Measurements from ENCODE around the gene NT5DC3. TPM values are rescaled to one million over a fixed set of nuclear protein-coding genes. Genes with fewer than 3 reads are reported as not detected.

NT5DC3 gene
- total RNA-seq, 1 donor from 2014 or later, result 13.2 TPM

GRCh38 chr12:103774977-103775560 lies 66.0 kb downstream of the NT5DC3 start:
- Mint-ChIP-seq H3K9me3 (no peaks in the 10 kb centered on the region), H3K27ac (no peak overlapping the region), H3K4me3 (no peak overlapping the region), H3K36me3 (ENCODE audit: low read depth) (peaks cover 6% of the 10 kb centered on the region), H3K4me1 (ENCODE audit: low read depth) (no peaks in the 10 kb centered on the region), H3K27me3 (ENCODE audit: insufficient read depth) (no peaks in the 10 kb centered on the region)
- intact Hi-C loops (cut with micrococcal nuclease), result no loop called here
- DNase-seq (ENCODE audit: low spot score), result no peak

- no peaks in the 10 kb centered on the region for H3K9me3 Mint-ChIP-seq
- H3K27me3 Mint-ChIP-seq (ENCODE audit: insufficient read depth), result no peaks in the 10 kb centered on the region
- H3K4me1 Mint-ChIP-seq (ENCODE audit: low read depth), result no peaks in the 10 kb centered on the region
- no peak overlapping the region for H3K27ac Mint-ChIP-seq
- H3K36me3 Mint-ChIP-seq (ENCODE audit: low read depth), result no peaks in the 10 kb centered on the region
- no peak for DNase-seq (ENCODE audit: low spot score)
- intact Hi-C loops (cut with micrococcal nuclease), result no loop called here
- no peak overlapping the region for H3K4me3 Mint-ChIP-seq
These were observed 67.7 kb downstream of the NT5DC3 start for GRCh38 chr12:103773109-103773910.

GRCh38 chr12:103772367-103773108 lies 68.5 kb downstream of the NT5DC3 start:
- no peaks in the 10 kb centered on the region for H3K27me3 Mint-ChIP-seq (ENCODE audit: insufficient read depth)
- no peaks in the 10 kb centered on the region for H3K4me1 Mint-ChIP-seq (ENCODE audit: low read depth)
- H3K36me3 Mint-ChIP-seq (ENCODE audit: low read depth), result no peaks in the 10 kb centered on the region
- H3K27ac Mint-ChIP-seq, result no peak overlapping the region
- no peak for DNase-seq (ENCODE audit: low spot score)
- no peak overlapping the region for H3K4me3 Mint-ChIP-seq
- intact Hi-C loops (cut with micrococcal nuclease), result no loop called here
- H3K9me3 Mint-ChIP-seq, result no peaks in the 10 kb centered on the region

GRCh38 chr12:103771466-103771865 lies 69.6 kb downstream of the NT5DC3 start:
- DNase-seq (ENCODE audit: low spot score), result no peak
- H3K36me3 Mint-ChIP-seq (ENCODE audit: low read depth), result peaks cover under 1% of the 10 kb centered on the region
- no peaks in the 10 kb centered on the region for H3K9me3 Mint-ChIP-seq
- intact Hi-C loops (cut with micrococcal nuclease), result no loop called here
- no peaks in the 10 kb centered on the region for H3K27me3 Mint-ChIP-seq (ENCODE audit: insufficient read depth)
- no peak overlapping the region for H3K27ac Mint-ChIP-seq
- H3K4me3 Mint-ChIP-seq, result no peak overlapping the region
- no peaks in the 10 kb centered on the region for H3K4me1 Mint-ChIP-seq (ENCODE audit: low read depth)

GRCh38 chr12:103769240-103769945 lies 71.6 kb downstream of the NT5DC3 start:
- H3K4me3 Mint-ChIP-seq, result no peak overlapping the region
- no peaks in the 10 kb centered on the region for H3K27me3 Mint-ChIP-seq (ENCODE audit: insufficient read depth)
- H3K36me3 Mint-ChIP-seq (ENCODE audit: low read depth), result peaks cover 2% of the 10 kb centered on the region
- intact Hi-C loops (cut with micrococcal nuclease), result no loop called here
- H3K4me1 Mint-ChIP-seq (ENCODE audit: low read depth), result no peaks in the 10 kb centered on the region
- no peak for DNase-seq (ENCODE audit: low spot score)
- H3K27ac Mint-ChIP-seq, result no peak overlapping the region
- no peaks in the 10 kb centered on the region for H3K9me3 Mint-ChIP-seq

GRCh38 chr12:103768467-103769123 lies 72.4 kb downstream of the NT5DC3 start:
- no peak overlapping the region for H3K27ac Mint-ChIP-seq
- H3K27me3 Mint-ChIP-seq (ENCODE audit: insufficient read depth), result no peaks in the 10 kb centered on the region
- H3K36me3 Mint-ChIP-seq (ENCODE audit: low read depth), result peaks cover 2% of the 10 kb centered on the region
- no peaks in the 10 kb centered on the region for H3K4me1 Mint-ChIP-seq (ENCODE audit: low read depth)
- intact Hi-C loops (cut with micrococcal nuclease), result no loop called here
- no peak overlapping the region for H3K4me3 Mint-ChIP-seq
- no peaks in the 10 kb centered on the region for H3K9me3 Mint-ChIP-seq
- no peak for DNase-seq (ENCODE audit: low spot score)

GRCh38 chr12:103766028-103766427 lies 75.0 kb downstream of the NT5DC3 start:
- H3K27ac Mint-ChIP-seq, result no peak overlapping the region
- H3K27me3 Mint-ChIP-seq (ENCODE audit: insufficient read depth), result no peaks in the 10 kb centered on the region
- H3K4me3 Mint-ChIP-seq, result no peak overlapping the region
- peaks cover 2% of the 10 kb centered on the region for H3K36me3 Mint-ChIP-seq (ENCODE audit: low read depth)
- DNase-seq (ENCODE audit: low spot score), result no peak
- intact Hi-C loops (cut with micrococcal nuclease), result no loop called here
- H3K9me3 Mint-ChIP-seq, result no peaks in the 10 kb centered on the region
- no peaks in the 10 kb centered on the region for H3K4me1 Mint-ChIP-seq (ENCODE audit: low read depth)

- no peak overlapping the region for H3K27ac Mint-ChIP-seq
- H3K4me1 Mint-ChIP-seq (ENCODE audit: low read depth), result no peaks in the 10 kb centered on the region
- intact Hi-C loops (cut with micrococcal nuclease), result no loop called here
- no peak overlapping the region for H3K4me3 Mint-ChIP-seq
- H3K27me3 Mint-ChIP-seq (ENCODE audit: insufficient read depth), result no peaks in the 10 kb centered on the region
- DNase-seq (ENCODE audit: low spot score), result no peak
- peaks cover 2% of the 10 kb centered on the region for H3K36me3 Mint-ChIP-seq (ENCODE audit: low read depth)
- no peaks in the 10 kb centered on the region for H3K9me3 Mint-ChIP-seq
These were observed 75.7 kb downstream of the NT5DC3 start for GRCh38 chr12:103765322-103765721.

- intact Hi-C loops (cut with micrococcal nuclease), result no loop called here
These were observed 78.6 kb downstream of the NT5DC3 start for GRCh38 chr12:103762473-103762872.

GRCh38 chr12:103758310-103759089 lies 82.5 kb downstream of the NT5DC3 start:
- no peaks in the 10 kb centered on the region for H3K9me3 Mint-ChIP-seq
- DNase-seq (ENCODE audit: low spot score), result no peak
- no peak overlapping the region for H3K27ac Mint-ChIP-seq
- intact Hi-C loops (cut with micrococcal nuclease), result no loop called here
- H3K4me1 Mint-ChIP-seq (ENCODE audit: low read depth), result no peaks in the 10 kb centered on the region
- no peaks in the 10 kb centered on the region for H3K27me3 Mint-ChIP-seq (ENCODE audit: insufficient read depth)
- H3K36me3 Mint-ChIP-seq (ENCODE audit: low read depth), result no peaks in the 10 kb centered on the region
- H3K4me3 Mint-ChIP-seq, result no peak overlapping the region

More at GRCh38 chr12:103762473-103762872, 78.6 kb downstream of the NT5DC3 start:
- Mint-ChIP-seq H3K27ac (no peak overlapping the region), H3K27me3 (ENCODE audit: insufficient read depth) (no peaks in the 10 kb centered on the region), H3K36me3 (ENCODE audit: low read depth) (peaks cover 2% of the 10 kb centered on the region), H3K9me3 (no peaks in the 10 kb centered on the region), H3K4me1 (ENCODE audit: low read depth) (no peaks in the 10 kb centered on the region), H3K4me3 (no peak overlapping the region)
- no peak for DNase-seq (ENCODE audit: low spot score)

- Mint-ChIP-seq H3K9me3 (no peaks in the 10 kb centered on the region), H3K36me3 (ENCODE audit: low read depth) (no peaks in the 10 kb centered on the region), H3K4me1 (ENCODE audit: low read depth) (no peaks in the 10 kb centered on the region), H3K27ac (no peak overlapping the region), H3K27me3 (ENCODE audit: insufficient read depth) (peaks cover under 1% of the 10 kb centered on the region), H3K4me3 (no peak overlapping the region)
- DNase-seq (ENCODE audit: low spot score), result no peak
- intact Hi-C loops (cut with micrococcal nuclease), result no loop called here
These were observed 83.8 kb downstream of the NT5DC3 start for GRCh38 chr12:103757248-103757647.

- H3K27me3 Mint-ChIP-seq (ENCODE audit: insufficient read depth), result peaks cover 2% of the 10 kb centered on the region
- H3K36me3 Mint-ChIP-seq (ENCODE audit: low read depth), result no peaks in the 10 kb centered on the region
- no peak overlapping the region for H3K4me3 Mint-ChIP-seq
- DNase-seq (ENCODE audit: low spot score), result no peak
- no peak overlapping the region for H3K27ac Mint-ChIP-seq
- H3K4me1 Mint-ChIP-seq (ENCODE audit: low read depth), result no peaks in the 10 kb centered on the region
- intact Hi-C loops (cut with micrococcal nuclease), result no loop called here
- no peaks in the 10 kb centered on the region for H3K9me3 Mint-ChIP-seq
These were observed 84.6 kb downstream of the NT5DC3 start for GRCh38 chr12:103756443-103756842.

Data from activated T-helper 1 cell treated with anti-CD3 and anti-CD28 coated beads, Interleukin-12 subunit alpha, Interleukin-12 subunit beta, Interleukin-2, Interleukin-4 antibody, amounts not matched to agents 30 ng/mL and 10 ng/mL and 1 ng/mL, durations not matched to agents 14 hours and 24 hours and 36 hours (primary cell).